GM04503 (cell line): ENCODE measurements around the gene ZNF750.

Experiments
- DNase-seq: peaks from one replicate; pipeline ENCODE4 v3.0.0-alpha.2; 2012; ENCODE audit warnings: low read depth

Gene ZNF750

GRCh38 chr17:82859431-82860403 lies 19.9 kb upstream of the ZNF750 start:
- DNase-seq: no peak

GRCh38 chr17:82858376-82859126 lies 18.7 kb upstream of the ZNF750 start:
- DNase-seq: no peak

GRCh38 chr17:82856361-82856760 lies 16.5 kb upstream of the ZNF750 start:
- no peak for DNase-seq

GRCh38 chr17:82854226-82854625 lies 14.4 kb upstream of the ZNF750 start:
- DNase-seq: no peak

GRCh38 chr17:82851381-82851780 lies 11.6 kb upstream of the ZNF750 start:
- no peak for DNase-seq

- no peak for DNase-seq
These were observed 9.5 kb upstream of the ZNF750 start for GRCh38 chr17:82849076-82849945.

GRCh38 chr17:82848022-82848592 lies 8.3 kb upstream of the ZNF750 start:
- no peak for DNase-seq

- no peak for DNase-seq
These were observed 6.4 kb upstream of the ZNF750 start for GRCh38 chr17:82846061-82846691.

- no peak for DNase-seq
These were observed 5.5 kb upstream of the ZNF750 start for GRCh38 chr17:82845163-82845807.

- DNase-seq: no peak
These were observed 5.0 kb upstream of the ZNF750 start for GRCh38 chr17:82844796-82845162.

GRCh38 chr17:82843904-82844680 lies 4.3 kb upstream of the ZNF750 start:
- no peak for DNase-seq

GRCh38 chr17:82841921-82842596 lies 2.2 kb upstream of the ZNF750 start:
- DNase-seq: no peak

- no peak for DNase-seq
These were observed 609 bp upstream of the ZNF750 start for GRCh38 chr17:82840431-82840831.

- peak; percentile 41 for DNase-seq
These were observed 1.3 kb downstream of the ZNF750 start for GRCh38 chr17:82838386-82839063.

GRCh38 chr17:82837586-82838320 lies 2.1 kb downstream of the ZNF750 start:
- no peak for DNase-seq

- peak; percentile 3 for DNase-seq
These were observed 2.9 kb downstream of the ZNF750 start for GRCh38 chr17:82836823-82837357.

- no peak for DNase-seq
These were observed 3.9 kb downstream of the ZNF750 start for GRCh38 chr17:82835766-82836512.
